ENCODE results near the gene TFAM.
A peak's percentile ranks its signal among the peaks of the same experiment; 100 is the strongest.

TFAM gene

GRCh38 chr10:58433571-58433970, 48.4 kb downstream of the TFAM start:
- no peak for DNase-seq (ENCODE audit: low read depth)

- peak; percentile 90 for DNase-seq (ENCODE audit: low read depth)
Measured at GRCh38 chr10:58435297-58435985, 50.2 kb downstream of the TFAM start.

- DNase-seq (ENCODE audit: low read depth), result no peak
Measured at GRCh38 chr10:58436071-58436470, 50.9 kb downstream of the TFAM start.

DNA sequence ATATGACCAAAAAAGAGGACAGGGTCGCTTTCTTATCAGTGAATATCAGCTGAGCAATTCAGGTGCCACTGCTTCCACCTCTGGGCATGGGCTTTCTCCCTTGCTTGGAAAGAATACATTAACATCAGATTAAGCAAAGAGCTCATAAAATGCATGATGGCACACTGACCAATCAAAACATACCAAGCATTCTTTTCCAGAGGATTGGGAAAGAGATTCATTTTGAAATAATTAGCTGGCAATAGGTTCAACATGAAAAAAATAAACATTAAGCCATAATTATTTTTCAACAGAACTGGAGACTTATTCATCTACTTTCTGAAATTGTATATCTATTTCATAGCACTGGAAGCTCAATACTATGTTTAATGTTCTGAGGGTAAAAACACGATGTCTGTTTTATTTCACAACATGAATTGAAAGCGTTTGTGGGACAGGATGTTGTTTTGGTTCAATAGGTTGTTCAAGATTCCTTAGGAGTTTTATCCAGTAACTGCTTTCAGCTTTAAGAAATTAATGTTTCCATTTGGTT, 53.2 kb downstream of the TFAM start:
- DNase-seq (ENCODE audit: low read depth), result peak; percentile 76

DNA sequence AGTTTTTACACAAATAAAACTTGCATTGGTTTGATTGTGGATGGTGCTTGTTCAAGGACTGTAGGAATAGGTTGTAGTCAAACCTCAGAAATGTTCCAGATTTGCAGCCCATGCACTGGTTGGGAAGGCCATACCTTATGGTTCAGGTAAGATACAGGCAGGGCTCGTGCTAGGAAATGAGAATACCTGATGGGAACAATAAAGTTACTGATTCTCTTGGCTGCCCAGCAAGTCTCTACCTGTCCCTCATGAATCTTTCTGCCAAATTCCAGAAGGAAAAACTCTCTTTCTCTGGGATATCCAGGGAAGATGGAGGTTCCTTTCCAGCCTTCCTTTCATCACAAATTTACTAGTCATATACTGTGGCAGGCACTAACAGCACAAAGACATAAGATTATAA, 53.8 kb downstream of the TFAM start:
- DNase-seq (ENCODE audit: low read depth), result no peak

DNA sequence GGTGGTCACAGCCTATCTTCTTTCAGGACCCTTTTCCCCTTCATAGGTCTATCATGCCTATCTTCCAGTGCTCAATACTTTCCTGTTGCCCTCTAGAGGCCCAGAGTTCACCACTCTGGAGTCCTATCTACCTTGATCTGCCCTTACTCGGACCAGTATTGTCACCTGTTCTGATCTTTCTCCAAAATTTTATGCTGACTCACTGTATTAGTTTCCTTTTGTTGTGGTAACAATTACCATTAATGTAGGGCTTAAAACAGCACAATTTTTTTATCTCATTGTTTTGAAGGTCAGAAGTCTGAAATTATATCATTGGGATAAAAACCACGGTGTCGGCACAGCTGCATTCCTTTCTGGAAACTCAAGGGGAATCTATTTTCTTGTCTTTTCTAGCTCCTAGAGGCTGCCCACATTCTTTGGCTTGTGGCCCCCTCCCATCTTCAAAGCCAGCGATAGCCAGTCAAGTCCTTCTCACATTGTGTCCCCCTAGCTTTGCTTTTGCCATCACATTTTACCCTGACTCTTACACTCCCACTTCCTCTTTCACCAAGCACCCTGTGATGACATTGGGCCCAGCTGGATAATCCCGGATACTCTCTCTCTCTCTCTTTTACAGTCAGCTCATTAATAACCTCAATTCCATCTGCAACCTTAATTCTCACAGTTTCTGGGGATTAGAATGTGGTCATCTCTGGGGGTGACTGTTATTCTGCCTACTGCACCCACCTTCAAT, 54.6 kb downstream of the TFAM start:
- DNase-seq (ENCODE audit: low read depth), result no peak

DNA sequence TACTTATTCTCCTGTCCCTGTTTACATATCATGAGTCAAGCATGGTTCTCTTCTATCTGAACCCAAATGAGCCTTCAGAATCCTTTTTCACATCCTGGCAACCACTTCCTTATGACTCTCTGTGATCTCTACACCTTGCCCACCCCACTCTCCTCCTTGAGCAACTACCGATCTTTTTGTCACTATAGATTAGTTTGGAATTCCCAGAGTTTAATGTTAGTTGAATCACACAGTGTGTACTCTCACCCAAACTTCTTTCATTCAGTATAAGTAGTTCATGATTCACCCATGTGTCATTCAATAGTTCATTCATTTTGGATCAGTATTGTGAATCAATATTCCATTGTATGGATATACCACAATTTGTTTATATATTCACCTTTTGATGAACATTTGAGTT, 55.3 kb downstream of the TFAM start:
- DNase-seq (ENCODE audit: low read depth), result no peak

DNA sequence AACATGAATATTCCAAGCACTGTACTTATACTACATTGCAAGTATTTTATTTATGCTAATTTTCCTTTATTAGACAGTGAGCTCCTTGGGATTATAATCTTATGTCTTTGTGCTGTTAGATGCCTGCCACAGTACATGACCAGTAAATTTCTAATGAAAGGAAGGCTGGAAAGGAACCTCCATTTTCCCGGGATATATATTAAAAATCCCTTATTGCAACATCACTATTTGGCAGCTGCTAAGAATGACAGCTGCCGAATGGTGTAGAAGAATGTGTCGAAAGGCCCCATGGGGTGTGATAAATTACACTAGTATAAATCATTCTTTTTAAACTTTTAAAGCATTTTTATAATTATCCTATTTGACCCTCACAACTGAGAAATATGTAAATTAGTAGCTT, 59.1 kb downstream of the TFAM start:
- no peak for DNase-seq (ENCODE audit: low read depth)

GRCh38 chr10:58444876-58445275, 59.7 kb downstream of the TFAM start:
- no peak for DNase-seq (ENCODE audit: low read depth)

- DNase-seq (ENCODE audit: low read depth), result no peak
Measured at GRCh38 chr10:58448121-58448935, 63.1 kb downstream of the TFAM start.

All from HS-5 (cell line).